ENCODE results near the gene PAK4. TPM values are rescaled to one million over a fixed set of nuclear protein-coding genes. Genes with fewer than 3 reads are reported as not detected.

The PAK4 gene
- total and polyA plus RNA-seq, 9 of the 15 experiments (the other 6 are each of a cell fraction or from before 2014, with no cell fraction given): 0.21 to 33.5 (median 5.8) TPM

DNA sequence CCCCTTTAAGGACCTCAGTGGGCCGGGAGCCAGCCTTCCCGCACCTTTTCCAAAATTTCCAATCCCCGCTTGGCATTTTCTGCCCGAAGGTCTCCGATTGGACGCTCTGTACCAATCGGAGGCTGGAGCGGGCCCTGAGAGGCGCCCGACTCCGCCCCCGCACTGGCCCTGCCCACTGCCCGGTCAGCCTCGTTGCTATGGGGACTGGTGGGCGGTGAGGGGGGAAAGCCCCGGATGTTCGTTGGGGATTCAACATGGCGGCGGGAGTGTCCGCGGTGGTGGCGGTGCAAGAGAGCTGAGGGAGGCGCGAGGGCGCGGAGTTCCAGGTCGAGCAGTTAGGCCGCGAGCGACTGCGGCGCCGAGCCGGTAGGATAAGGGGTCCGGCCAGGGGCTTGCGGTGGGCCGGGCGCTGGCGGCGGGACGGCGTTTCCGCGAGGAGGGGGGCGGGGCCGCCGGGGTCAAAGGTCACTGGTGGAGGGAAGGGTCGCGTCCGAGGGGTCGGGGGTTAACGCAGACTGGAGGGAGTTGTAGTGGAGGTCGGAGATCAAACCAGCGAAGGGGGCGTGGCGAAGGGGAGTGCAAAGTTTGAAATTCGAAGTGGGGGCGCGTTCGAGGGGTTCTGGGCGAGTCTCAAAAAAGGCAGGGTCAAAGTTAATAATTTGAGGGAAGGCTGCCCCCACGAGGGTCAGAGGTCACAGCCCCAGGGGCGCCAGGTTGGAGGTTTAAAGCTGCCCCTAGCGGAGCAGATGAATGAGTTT lies at the start of gene PAK4 (continued):
- TF ChIP-seq ZBTB1 (CRISPR knock-in tag; IDR thresholded peaks at IDR 0.05; ENCODE audit: borderline replicate concordance, low read depth) (peak; percentile 65; the same call in 1 of the 2 replicates), FOXP4 (CRISPR knock-in tag; IDR thresholded peaks at IDR 0.05; ENCODE audit: borderline replicate concordance) (no peak), NFIC (IDR thresholded peaks at IDR 0.05) (peak; percentile 93; the same call in 1 of the 2 replicates), PKNOX1 (IDR thresholded peaks at IDR 0.05) (peak; percentile 46), CCNT2 (IDR thresholded peaks at IDR 0.05; ENCODE audit: borderline replicate concordance, extremely low read depth, insufficient read length, low read depth, low read length) (peak; percentile 57), BMI1 (IDR thresholded peaks at IDR 0.05; ENCODE audit: low read length) (peak; percentile 95), ZNF707 (CRISPR knock-in tag; conservative IDR thresholded peaks at IDR 0.05) (no peak), TGIF2 (CRISPR knock-in tag; IDR thresholded peaks at IDR 0.05) (peak; percentile 88), TCF7L2 (IDR thresholded peaks at IDR 0.05; ENCODE audit: low read depth, low read length) (no peak), RHOXF2B (CRISPR knock-in tag; conservative IDR thresholded peaks at IDR 0.05) (0 out of 2 replicates have a peak, but pooled peaks have one; percentile 14), ATF7 (IDR thresholded peaks at IDR 0.05) (peak; percentile 66; the same call in 1 of the 2 replicates), SETDB1 (IDR thresholded peaks at IDR 0.05; ENCODE audit: low read length) (no peak), CBFB (CRISPR knock-in tag; IDR thresholded peaks at IDR 0.05) (0 out of 2 replicates have a peak, but pooled peaks have one; percentile 52), ID3 (CRISPR knock-in tag; IDR thresholded peaks at IDR 0.05) (no peak), ID3 (tag; IDR thresholded peaks at IDR 0.05) (peak; percentile 82)
- TF ChIP-seq, protein P1, sequence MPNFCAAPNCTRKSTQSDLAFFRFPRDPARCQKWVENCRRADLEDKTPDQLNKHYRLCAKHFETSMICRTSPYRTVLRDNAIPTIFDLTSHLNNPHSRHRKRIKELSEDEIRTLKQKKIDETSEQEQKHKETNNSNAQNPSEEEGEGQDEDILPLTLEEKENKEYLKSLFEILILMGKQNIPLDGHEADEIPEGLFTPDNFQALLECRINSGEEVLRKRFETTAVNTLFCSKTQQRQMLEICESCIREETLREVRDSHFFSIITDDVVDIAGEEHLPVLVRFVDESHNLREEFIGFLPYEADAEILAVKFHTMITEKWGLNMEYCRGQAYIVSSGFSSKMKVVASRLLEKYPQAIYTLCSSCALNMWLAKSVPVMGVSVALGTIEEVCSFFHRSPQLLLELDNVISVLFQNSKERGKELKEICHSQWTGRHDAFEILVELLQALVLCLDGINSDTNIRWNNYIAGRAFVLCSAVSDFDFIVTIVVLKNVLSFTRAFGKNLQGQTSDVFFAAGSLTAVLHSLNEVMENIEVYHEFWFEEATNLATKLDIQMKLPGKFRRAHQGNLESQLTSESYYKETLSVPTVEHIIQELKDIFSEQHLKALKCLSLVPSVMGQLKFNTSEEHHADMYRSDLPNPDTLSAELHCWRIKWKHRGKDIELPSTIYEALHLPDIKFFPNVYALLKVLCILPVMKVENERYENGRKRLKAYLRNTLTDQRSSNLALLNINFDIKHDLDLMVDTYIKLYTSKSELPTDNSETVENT (CRISPR knock-in tag; IDR thresholded peaks at IDR 0.05): 0 out of 2 replicates have a peak, but pooled peaks have one; percentile 24
- TF ChIP-seq, protein P2, sequence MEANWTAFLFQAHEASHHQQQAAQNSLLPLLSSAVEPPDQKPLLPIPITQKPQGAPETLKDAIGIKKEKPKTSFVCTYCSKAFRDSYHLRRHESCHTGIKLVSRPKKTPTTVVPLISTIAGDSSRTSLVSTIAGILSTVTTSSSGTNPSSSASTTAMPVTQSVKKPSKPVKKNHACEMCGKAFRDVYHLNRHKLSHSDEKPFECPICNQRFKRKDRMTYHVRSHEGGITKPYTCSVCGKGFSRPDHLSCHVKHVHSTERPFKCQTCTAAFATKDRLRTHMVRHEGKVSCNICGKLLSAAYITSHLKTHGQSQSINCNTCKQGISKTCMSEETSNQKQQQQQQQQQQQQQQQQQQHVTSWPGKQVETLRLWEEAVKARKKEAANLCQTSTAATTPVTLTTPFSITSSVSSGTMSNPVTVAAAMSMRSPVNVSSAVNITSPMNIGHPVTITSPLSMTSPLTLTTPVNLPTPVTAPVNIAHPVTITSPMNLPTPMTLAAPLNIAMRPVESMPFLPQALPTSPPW (CRISPR knock-in tag; IDR thresholded peaks at IDR 0.05): peak; percentile 93
- TF ChIP-seq, protein P3, sequence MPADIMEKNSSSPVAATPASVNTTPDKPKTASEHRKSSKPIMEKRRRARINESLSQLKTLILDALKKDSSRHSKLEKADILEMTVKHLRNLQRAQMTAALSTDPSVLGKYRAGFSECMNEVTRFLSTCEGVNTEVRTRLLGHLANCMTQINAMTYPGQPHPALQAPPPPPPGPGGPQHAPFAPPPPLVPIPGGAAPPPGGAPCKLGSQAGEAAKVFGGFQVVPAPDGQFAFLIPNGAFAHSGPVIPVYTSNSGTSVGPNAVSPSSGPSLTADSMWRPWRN (IDR thresholded peaks at IDR 0.05; ENCODE audit: low read depth): no peak
